Spleen (tissue), 7 donors: ENCODE data around the gene INSR.

Experiments used
- POLR2A ChIP-seq, 3 donors: fragments of 450-650 bp; IDR thresholded peaks; one replicate each; pipeline ENCODE4 v1.5.1; 2017; ENCODE audit warnings: antibody characterized with exemption in 3 of 3, mild to moderate bottlenecking in 1 of 3
- TF ChIP-seq, protein P1 (sequence below), 11 experiments: fragments of 200-600 bp in 7 of 11; fragments of 450-650 bp in 4 of 11; sonication (generic) in 4 of 11; IDR thresholded peaks in 8 of 11; conservative IDR thresholded peaks in 3 of 11; 1 replicate in 7 of 11; 2 replicates in 4 of 11; pipeline versions ENCODE4 v1.4.0 to v1.8.0; 2016 to 2021; ENCODE audit warnings: antibody characterized with exemption in 11 of 11, inconsistent platforms in 4 of 11, mild to moderate bottlenecking in 1 of 11
- donor health status: DM: no; HTN: no; CAD: no; lungs with moderate emphysema.
- donor health status: DM: no; HTN: no; CAD: no.
- donor health status: DM: no; HTN: no; CAD: no.

DNA sequence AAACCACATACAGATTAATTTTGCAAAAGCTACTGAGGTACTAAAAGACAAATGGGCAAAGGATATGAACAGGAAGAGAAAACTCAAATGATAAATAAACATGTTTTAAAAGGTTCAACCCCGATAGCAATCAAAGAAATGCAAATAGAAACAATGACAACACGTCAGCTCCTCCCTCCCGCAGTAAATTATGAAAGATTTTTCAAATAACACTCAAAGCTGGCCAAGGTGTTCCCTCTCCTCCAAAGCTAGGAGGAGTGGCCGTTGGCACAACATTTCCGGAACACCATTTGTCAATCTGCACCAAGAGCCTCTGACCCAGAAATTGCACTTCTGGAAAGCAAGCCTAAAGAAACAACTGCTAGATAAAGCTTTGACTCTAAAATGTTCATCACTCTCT is 28.3 kb downstream of the INSR start:
- TF ChIP-seq, protein P1, sequence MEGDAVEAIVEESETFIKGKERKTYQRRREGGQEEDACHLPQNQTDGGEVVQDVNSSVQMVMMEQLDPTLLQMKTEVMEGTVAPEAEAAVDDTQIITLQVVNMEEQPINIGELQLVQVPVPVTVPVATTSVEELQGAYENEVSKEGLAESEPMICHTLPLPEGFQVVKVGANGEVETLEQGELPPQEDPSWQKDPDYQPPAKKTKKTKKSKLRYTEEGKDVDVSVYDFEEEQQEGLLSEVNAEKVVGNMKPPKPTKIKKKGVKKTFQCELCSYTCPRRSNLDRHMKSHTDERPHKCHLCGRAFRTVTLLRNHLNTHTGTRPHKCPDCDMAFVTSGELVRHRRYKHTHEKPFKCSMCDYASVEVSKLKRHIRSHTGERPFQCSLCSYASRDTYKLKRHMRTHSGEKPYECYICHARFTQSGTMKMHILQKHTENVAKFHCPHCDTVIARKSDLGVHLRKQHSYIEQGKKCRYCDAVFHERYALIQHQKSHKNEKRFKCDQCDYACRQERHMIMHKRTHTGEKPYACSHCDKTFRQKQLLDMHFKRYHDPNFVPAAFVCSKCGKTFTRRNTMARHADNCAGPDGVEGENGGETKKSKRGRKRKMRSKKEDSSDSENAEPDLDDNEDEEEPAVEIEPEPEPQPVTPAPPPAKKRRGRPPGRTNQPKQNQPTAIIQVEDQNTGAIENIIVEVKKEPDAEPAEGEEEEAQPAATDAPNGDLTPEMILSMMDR (IDR thresholded peaks at IDR 0.05 in 8 of 11, conservative IDR thresholded peaks at IDR 0.05 in 3 of 11): no peak
- TF ChIP-seq POLR2A (IDR thresholded peaks at IDR 0.05): no peak
